ENCODE data around the gene C2CD2.
"Not testable (repeated sequence)": the region's sequence is repeated elsewhere in the genome, so short reads cannot be mapped to it uniquely, and the experiment has no call there.

C2CD2 gene

GRCh38 chr21:41953831-41954653 is at the start of gene C2CD2:
Gene C2CD2, minus strand, starts transcription at chr21:41954018. Its CDS starts 370 bp downstream, at chr21:41953648.
- no peak for DNase-seq (ENCODE audit: low read depth in 1 of 2, low spot score in 1 of 2)

- no peak for DNase-seq (ENCODE audit: low read depth in 1 of 2, low spot score in 1 of 2)
Observed at GRCh38 chr21:42003051-42003461, 49.2 kb upstream of the C2CD2 start.

- DNase-seq (ENCODE audit: low read depth in 1 of 2, low spot score in 1 of 2) = peak; percentile 22 to 53
Observed at GRCh38 chr21:42002421-42002958, 48.7 kb upstream of the C2CD2 start.

- DNase-seq (ENCODE audit: low read depth in 1 of 2, low spot score in 1 of 2) = no peak
Observed at GRCh38 chr21:42001781-42002180, 48.0 kb upstream of the C2CD2 start.

GRCh38 chr21:42000908-42001307 is 47.1 kb upstream of the C2CD2 start:
- DNase-seq (ENCODE audit: low read depth in 1 of 2, low spot score in 1 of 2) = no peak

GRCh38 chr21:41997657-41998056 is 43.8 kb upstream of the C2CD2 start:
- no peak for DNase-seq (ENCODE audit: low read depth in 1 of 2, low spot score in 1 of 2)

GRCh38 chr21:41995577-41995976 is 41.8 kb upstream of the C2CD2 start:
- no peak for DNase-seq (ENCODE audit: low read depth in 1 of 2, low spot score in 1 of 2)

- DNase-seq (ENCODE audit: low read depth in 1 of 2, low spot score in 1 of 2) = not testable (repeated sequence)
Observed at GRCh38 chr21:41994613-41995012, 40.8 kb upstream of the C2CD2 start.

GRCh38 chr21:41993744-41994143 is 39.9 kb upstream of the C2CD2 start:
- DNase-seq (ENCODE audit: low read depth in 1 of 2, low spot score in 1 of 2) = no peak

GRCh38 chr21:41992576-41992975 is 38.8 kb upstream of the C2CD2 start:
- DNase-seq (ENCODE audit: low read depth in 1 of 2, low spot score in 1 of 2) = no peak

- DNase-seq (ENCODE audit: low read depth in 1 of 2, low spot score in 1 of 2) = no peak
Observed at GRCh38 chr21:41991659-41992058, 37.8 kb upstream of the C2CD2 start.

- no peak for DNase-seq (ENCODE audit: low read depth in 1 of 2, low spot score in 1 of 2)
Observed at GRCh38 chr21:41989698-41990097, 35.9 kb upstream of the C2CD2 start.

- DNase-seq (ENCODE audit: low read depth in 1 of 2, low spot score in 1 of 2) = no peak
Observed at GRCh38 chr21:41987310-41987709, 33.5 kb upstream of the C2CD2 start.

GRCh38 chr21:41985662-41986416 is 32.0 kb upstream of the C2CD2 start:
- no peak for DNase-seq (ENCODE audit: low read depth in 1 of 2, low spot score in 1 of 2)

- no peak for DNase-seq (ENCODE audit: low read depth in 1 of 2, low spot score in 1 of 2)
Observed at GRCh38 chr21:41983229-41983628, 29.4 kb upstream of the C2CD2 start.

GRCh38 chr21:41980561-41980960 is 26.7 kb upstream of the C2CD2 start:
- DNase-seq (ENCODE audit: low read depth in 1 of 2, low spot score in 1 of 2) = no peak

GRCh38 chr21:41979751-41980369 is 26.0 kb upstream of the C2CD2 start:
- no peak for DNase-seq (ENCODE audit: low read depth in 1 of 2, low spot score in 1 of 2)

- no peak for DNase-seq (ENCODE audit: low read depth in 1 of 2, low spot score in 1 of 2)
Observed at GRCh38 chr21:41979335-41979734, 25.5 kb upstream of the C2CD2 start.

- no peak for DNase-seq (ENCODE audit: low read depth in 1 of 2, low spot score in 1 of 2)
Observed at GRCh38 chr21:41977034-41977950, 23.5 kb upstream of the C2CD2 start.

GRCh38 chr21:41976611-41977010 is 22.8 kb upstream of the C2CD2 start:
- no peak for DNase-seq (ENCODE audit: low read depth in 1 of 2, low spot score in 1 of 2)

All from activated T-helper 1 cell treated with anti-CD3 and anti-CD28 coated beads, Interleukin-2, amount 50 U/mL, for 16 hours (primary cell).